ENCODE data around the gene NNAT.
A peak's percentile ranks its signal among the peaks of the same experiment; 100 is the strongest.
"Not testable (repeated sequence)": the region's sequence is repeated elsewhere in the genome, so short reads cannot be mapped to it uniquely, and the experiment has no call there.

The NNAT gene

GRCh38 chr20:37524859-37525708 is 4.0 kb downstream of the NNAT start:
- peak; percentile 52 to 64 for DNase-seq

GRCh38 chr20:37525810-37526209 is 4.8 kb downstream of the NNAT start:
- no peak for DNase-seq

- DNase-seq: no peak
Observed at GRCh38 chr20:37526238-37526838, 5.3 kb downstream of the NNAT start.

- DNase-seq: peak in 1 of 2 experiments; percentile 27
Observed at GRCh38 chr20:37526839-37527637, 6.0 kb downstream of the NNAT start.

GRCh38 chr20:37527638-37528445 is 6.8 kb downstream of the NNAT start, which contains the start of gene BLCAP:
Gene BLCAP, minus strand, starts transcription at chr20:37527876. Its CDS starts 8,702 bp downstream, at chr20:37519174.
- peak; percentile 92 to 96 for DNase-seq

- DNase-seq: no peak
Observed at GRCh38 chr20:37528446-37529213, 7.6 kb downstream of the NNAT start.

GRCh38 chr20:37529214-37529967 is 8.3 kb downstream of the NNAT start:
- DNase-seq: peak in 1 of 2 experiments; percentile 50

- DNase-seq: no peak
Observed at GRCh38 chr20:37529968-37530600, 9.0 kb downstream of the NNAT start.

GRCh38 chr20:37530696-37531095 is 9.6 kb downstream of the NNAT start:
- DNase-seq: no peak

GRCh38 chr20:37531856-37532255 is 10.8 kb downstream of the NNAT start:
- DNase-seq: no peak

- DNase-seq: no peak
Observed at GRCh38 chr20:37533154-37533715, 12.2 kb downstream of the NNAT start.

- peak; percentile 78 to 86 for DNase-seq
Observed at GRCh38 chr20:37534401-37535157, 13.5 kb downstream of the NNAT start.

- DNase-seq: no peak
Observed at GRCh38 chr20:37535443-37536132, 14.5 kb downstream of the NNAT start.

GRCh38 chr20:37537505-37537904 is 16.5 kb downstream of the NNAT start:
- DNase-seq: no peak

GRCh38 chr20:37538003-37538402 is 17.0 kb downstream of the NNAT start:
- DNase-seq: no peak

- no peak for DNase-seq
Observed at GRCh38 chr20:37539424-37539823, 18.4 kb downstream of the NNAT start.

GRCh38 chr20:37540001-37540400 is 19.0 kb downstream of the NNAT start:
- DNase-seq: no peak

- DNase-seq: not testable (repeated sequence)
Observed at GRCh38 chr20:37540838-37541237, 19.8 kb downstream of the NNAT start.

- DNase-seq: no peak
Observed at GRCh38 chr20:37541326-37541725, 20.3 kb downstream of the NNAT start.
